ENCODE results near the gene ZNF771. TPM values are rescaled to one million over a fixed set of nuclear protein-coding genes. Genes with fewer than 3 reads are reported as not detected.

Gene ZNF771
- total RNA-seq, 1 experiment from 2014 or later = 11.0 TPM

DNA sequence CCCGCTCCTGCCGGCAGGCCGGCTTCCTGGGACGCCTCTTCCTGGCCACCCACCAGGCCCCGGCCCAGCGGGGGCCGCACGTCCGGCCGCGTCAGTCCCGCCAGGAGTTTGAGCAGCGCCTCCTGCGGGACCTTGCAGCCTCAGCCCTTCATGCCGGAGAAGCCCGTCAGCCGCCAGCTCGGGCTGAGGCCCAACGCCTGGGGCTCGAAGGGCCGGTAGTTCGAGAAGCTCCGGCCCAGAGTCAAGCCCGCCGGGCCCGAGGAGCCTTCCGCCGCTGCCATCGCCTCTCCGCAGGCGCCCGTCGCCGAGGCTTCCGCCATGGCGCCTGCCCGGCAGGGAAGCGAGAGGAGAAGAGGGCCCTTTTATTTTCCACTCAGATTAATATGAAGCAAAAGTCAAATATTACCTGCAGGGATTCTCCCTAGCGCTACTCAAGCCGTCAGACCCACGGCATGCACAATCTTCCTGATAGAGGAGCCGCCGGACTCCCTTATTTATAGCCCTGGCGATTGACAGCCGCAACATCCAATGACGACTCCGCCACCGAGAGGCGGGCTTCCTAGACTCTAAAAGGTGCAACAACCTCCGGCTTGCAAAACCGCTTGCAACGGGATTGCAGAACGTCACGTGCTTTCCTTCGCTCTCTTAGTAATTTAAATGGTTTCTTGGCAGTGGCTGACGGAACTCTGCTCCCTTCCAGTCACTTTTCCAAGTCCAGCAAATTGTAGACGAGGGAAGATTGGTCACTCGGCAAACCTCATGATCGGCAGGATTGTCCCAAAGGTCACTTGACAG lies 38.2 kb downstream of the ZNF771 start, which contains the start of gene SEPHS2 (continued):
- peak; percentile 55 for TF ChIP-seq ZBTB33 (IDR thresholded peaks at IDR 0.05; ENCODE audit: extremely low read depth, insufficient replicate concordance, low read length)

DNA sequence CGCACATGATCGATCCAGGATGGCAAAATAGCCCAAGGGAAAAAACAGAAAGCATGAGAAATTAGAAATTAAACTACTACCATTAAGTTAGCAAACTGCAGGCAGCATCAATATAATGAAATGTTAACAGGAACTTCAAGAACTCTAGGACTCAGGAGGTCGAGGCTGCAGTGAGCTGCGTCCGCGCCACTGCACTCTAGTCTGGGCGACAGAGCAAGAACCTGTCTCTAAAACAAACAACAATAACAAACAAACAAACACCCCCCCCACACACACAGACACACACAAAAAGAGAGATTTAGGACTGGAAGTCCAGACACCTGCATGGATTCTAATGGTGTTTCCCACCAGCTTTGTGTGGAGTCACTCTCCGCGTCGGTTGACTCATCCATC lies 38.8 kb downstream of the ZNF771 start:
- Histone ChIP-seq H3K27ac (ENCODE audit: low read depth, low read length) (peak overlapping the region; percentile 86), H3K4me3 (replicated peaks in 1 of 2; ENCODE audit: low read depth in 1 of 2, low read length in 2 of 2) (peak overlapping the region; percentile 80 to 90; a peak in 3 of 4 replicates), H3K4me2 (ENCODE audit: low read length) (peak overlapping the region; percentile 95), H3K27me3 (ENCODE audit: insufficient read depth, low read length) (no peaks in the 10 kb centered on the region), H2AFZ (ENCODE audit: low read depth, low read length, poor library complexity, severe bottlenecking) (peak overlapping the region; percentile 95), H3K4me1 (ENCODE audit: control insufficient read depth in 1 of 2, insufficient read depth in 2 of 2, low read length in 2 of 2) (peaks cover 5 to 20% of the 10 kb centered on the region in 2 experiments), H3K9ac (ENCODE audit: low read length) (peak overlapping the region; percentile 90), H3K36me3 (ENCODE audit: control insufficient read depth in 1 of 2, insufficient read depth in 2 of 2, low read length in 2 of 2) (peaks cover 2 to 8% of the 10 kb centered on the region in 2 experiments; a peak in 2 of 4 replicates), H4K20me1 (ENCODE audit: insufficient read depth) (no peaks in the 10 kb centered on the region), H3K79me2 (ENCODE audit: insufficient read depth, low read length) (peaks cover 12% of the 10 kb centered on the region; the same call in 1 of the 2 replicates), H3K9me2 (ENCODE audit: insufficient read depth) (no peaks in the 10 kb centered on the region), H3K9me3 (ENCODE audit: control insufficient read depth in 1 of 2, insufficient read depth in 1 of 2, low read depth in 1 of 2, low read length in 2 of 2) (no peaks in the 10 kb centered on the region)
- DNase-seq (ENCODE audit: low read depth, low spot score) = no peak
- ChIA-PET RAD21 (ENCODE audit: low non-redundant PET in 1 of 2, low total read pairs in 2 of 2, uncharacterized antibody in 2 of 2, unreplicated experiment in 2 of 2) (no interaction called here), CTCF (interaction anchor here (1.5 kb wide), 1 partner anchor 16 kb away, joined by 4 read pairs; the partner anchor contains the start of gene DCTPP1), POLR2A (interaction anchor here (1.4 to 2.2 kb wide), 2 partner anchors 16 to 164 kb away, joined by 4 to 10 read pairs; partner anchors contain the start of genes DCTPP1 and ZNF689)
- BruUV-seq (replicated peaks) = no TSS peak
- intact Hi-C loops (cut with micrococcal nuclease) = loop anchor here (5.0 kb wide), 2 partner anchors 181 to 476 kb away; partner anchors contain the start of gene FBXL19
- TF ChIP-seq YY1 (IDR thresholded peaks at IDR 0.05; ENCODE audit: extremely low read depth, insufficient replicate concordance, low read depth, low read length) (no peak), ELF1 (IDR thresholded peaks at IDR 0.05; ENCODE audit: borderline replicate concordance, low read depth) (no peak), REST (IDR thresholded peaks at IDR 0.05; ENCODE audit: low read depth) (no peak), POLR2AphosphoS5 (IDR thresholded peaks at IDR 0.05; ENCODE audit: low read depth, low read length) (no peak), JUND (IDR thresholded peaks at IDR 0.05) (no peak), ZNF274 (IDR thresholded peaks at IDR 0.05; ENCODE audit: low read depth, low read length) (no peak), CBX3 (IDR thresholded peaks at IDR 0.05; ENCODE audit: low read depth) (no peak; the same call in 1 of the 2 replicates), ZFX (IDR thresholded peaks at IDR 0.05) (no peak), RAD21 (IDR thresholded peaks at IDR 0.05; ENCODE audit: low read depth) (no peak), TCF7L2 (IDR thresholded peaks at IDR 0.05; ENCODE audit: borderline replicate concordance, extremely low read depth, insufficient read depth, insufficient read length) (no peak), SP1 (IDR thresholded peaks at IDR 0.05; ENCODE audit: low read depth) (no peak), ZBTB33 (IDR thresholded peaks at IDR 0.05; ENCODE audit: extremely low read depth, insufficient replicate concordance, low read length) (no peak), CEBPB (IDR thresholded peaks at IDR 0.05; ENCODE audit: low read depth) (no peak)
- TF ChIP-seq, protein P1, sequence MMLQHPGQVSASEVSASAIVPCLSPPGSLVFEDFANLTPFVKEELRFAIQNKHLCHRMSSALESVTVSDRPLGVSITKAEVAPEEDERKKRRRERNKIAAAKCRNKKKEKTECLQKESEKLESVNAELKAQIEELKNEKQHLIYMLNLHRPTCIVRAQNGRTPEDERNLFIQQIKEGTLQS (IDR thresholded peaks at IDR 0.05) = no peak
- ATAC-seq = no peak
